HG02943 (cell line): Measurements from ENCODE around the gene NLGN1.

Source experiments
- ATAC-seq: cut with Tn5 transposase; IDR thresholded peaks from one replicate; pipeline ENCODE4 v1.9.1; 2021; ENCODE audit warnings: mild to moderate bottlenecking, low read depth, moderate library complexity; ENCODE audit not compliant: unreplicated experiment

The NLGN1 gene

GRCh38 chr3:173891272-173892100 lies 493.9 kb downstream of the NLGN1 start:
- no peak for ATAC-seq

DNA sequence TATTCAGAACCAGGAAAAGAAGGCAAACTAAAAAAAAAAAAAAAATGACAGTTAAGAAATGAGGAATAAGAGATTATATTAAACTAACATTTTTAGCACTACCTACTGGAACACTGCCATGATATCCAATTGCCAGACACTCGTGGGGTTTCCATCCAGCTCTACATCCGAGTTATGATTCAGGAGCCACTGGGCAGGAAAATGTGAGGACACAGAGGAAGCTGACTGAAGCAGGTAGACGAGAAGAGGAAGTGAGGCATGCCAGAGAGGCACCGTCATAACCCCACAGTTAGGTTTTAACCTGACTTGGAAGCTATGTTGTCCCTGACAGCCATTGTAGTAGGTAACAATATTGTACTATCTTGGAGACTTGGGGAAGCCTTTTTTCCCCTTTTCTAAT lies 495.0 kb downstream of the NLGN1 start:
- no peak for ATAC-seq

DNA sequence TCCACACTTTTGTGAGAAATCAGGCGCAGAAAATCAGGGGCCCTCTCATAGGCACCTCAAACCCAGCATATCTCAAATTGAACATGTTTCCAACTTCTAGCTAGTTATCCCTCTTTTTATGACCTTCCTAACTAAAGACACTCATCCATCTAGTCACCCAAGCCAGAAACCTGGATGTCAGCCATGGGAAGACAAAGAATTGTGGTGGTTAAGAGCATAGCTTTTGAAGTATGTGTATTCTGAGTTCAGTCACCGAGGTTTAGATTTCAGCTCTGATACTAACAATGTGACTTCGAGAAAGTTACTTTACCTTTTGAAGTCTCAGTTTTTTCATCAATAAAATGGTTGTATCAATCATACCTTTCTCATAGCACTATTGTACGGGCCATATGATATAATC lies 495.5 kb downstream of the NLGN1 start:
- ATAC-seq: no peak

DNA sequence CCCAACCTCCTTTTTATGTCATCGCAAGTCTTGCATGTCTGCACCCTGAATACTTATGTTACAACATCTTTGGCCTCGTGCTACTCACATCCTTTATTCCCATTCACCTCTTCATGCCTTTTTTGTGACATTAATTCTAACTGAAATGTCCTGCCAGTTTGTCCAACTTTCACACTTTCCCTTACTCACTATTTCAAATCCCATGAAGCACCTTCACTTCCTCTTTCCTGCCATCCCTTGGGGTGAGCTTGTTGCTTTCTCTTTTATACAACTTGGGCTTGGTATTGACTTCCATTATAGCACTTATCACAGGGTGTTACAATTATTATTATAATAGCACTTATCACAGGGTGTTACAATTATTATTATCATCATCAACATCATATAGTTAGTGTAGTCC lies 496.3 kb downstream of the NLGN1 start:
- ATAC-seq: no peak

DNA sequence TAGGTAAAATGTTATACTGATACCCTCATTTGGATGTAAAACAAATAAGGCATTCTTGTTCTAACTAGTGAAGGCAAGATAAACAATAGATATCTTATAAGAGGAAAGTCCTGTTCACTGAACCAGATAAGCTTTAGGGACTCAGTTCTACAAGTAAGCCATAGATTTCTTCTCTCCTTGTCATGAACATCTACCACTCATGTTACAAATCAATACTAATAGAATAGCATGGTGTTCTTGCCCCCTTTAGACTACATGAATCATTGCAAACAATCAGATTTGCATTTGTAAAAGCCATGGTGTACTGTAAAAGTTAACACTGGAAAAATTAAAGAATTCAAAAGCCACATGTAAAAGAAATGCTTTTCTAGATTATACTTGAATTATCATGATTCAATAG lies 500.1 kb downstream of the NLGN1 start:
- no peak for ATAC-seq

- no peak for ATAC-seq
These were observed 504.1 kb downstream of the NLGN1 start for GRCh38 chr3:173901649-173902048.

- ATAC-seq: no peak
These were observed 504.9 kb downstream of the NLGN1 start for GRCh38 chr3:173902401-173902800.

DNA sequence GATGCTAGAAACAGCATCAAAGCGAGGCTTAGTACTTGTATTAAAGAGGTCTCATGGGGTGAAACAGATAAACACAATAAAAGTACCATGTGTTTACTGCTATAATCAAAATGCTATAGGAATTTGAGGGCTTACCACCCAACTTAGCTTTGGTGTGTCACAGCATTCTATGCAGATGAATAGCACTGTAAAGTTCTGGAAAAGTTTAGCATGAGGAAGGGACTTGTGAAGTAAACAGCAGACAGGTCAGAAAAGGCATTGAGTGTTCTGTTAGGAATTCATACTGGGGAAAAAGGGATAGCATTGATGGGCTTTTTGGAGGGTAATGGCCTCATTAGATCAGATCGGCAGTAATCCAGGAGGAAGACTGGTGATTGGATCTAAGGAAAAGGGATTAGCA lies 505.3 kb downstream of the NLGN1 start:
- no peak for ATAC-seq

DNA sequence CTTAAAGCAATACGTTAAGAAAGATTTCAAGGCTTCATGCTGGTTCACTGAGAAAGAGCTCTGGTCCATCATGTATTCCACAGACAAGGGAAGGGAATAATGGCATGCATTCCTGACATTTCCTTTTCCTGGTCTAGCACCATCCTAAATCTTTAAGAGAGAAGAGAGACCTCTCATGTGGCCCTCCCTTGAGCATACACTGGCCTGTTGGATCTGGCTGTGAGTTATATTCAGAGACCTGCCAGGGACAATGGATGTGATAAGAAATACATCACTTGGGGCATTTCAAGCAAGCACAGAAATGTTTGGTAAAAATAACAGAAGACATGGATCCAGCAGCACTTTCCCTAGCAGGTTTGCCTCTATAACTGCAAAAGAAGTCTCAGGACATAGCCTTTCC lies 507.8 kb downstream of the NLGN1 start:
- no peak for ATAC-seq

DNA sequence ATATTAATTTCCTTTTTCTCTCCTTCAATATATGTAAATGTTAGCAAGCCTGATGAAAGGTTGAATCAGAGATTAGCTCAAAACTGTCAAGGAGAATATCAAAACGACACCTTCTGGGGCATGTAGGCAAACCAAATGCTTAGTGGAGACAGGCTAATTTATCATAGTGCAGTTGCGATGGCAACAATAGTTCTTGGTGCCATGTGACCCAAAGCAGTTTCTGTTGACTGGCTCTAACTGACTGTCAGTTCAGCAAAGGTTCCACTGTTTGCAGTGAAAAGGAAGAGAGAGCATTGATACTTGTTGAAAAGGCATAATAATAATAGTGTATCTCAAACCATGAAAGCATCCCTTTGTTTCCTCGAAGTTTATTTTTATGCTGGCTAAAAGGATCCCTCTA lies 513.9 kb downstream of the NLGN1 start:
- no peak for ATAC-seq

DNA sequence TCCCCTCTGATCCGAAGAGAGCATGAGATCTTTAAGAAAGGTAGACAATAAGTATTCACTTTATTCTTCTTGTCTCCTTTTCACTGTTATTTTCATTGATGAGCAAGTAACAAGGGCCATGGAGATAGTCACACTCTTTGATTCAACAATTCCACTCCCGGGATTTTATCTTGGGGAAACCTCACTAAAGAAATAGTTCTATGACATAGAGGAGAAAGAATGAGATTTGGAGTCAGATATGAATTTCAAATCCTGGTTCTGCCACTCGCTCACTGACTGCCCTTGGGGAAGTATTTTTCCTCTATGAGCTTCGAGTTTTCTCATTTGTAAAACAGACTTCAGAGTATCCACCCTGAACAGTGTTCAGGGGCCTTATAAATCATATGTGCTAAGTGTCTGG lies 514.6 kb downstream of the NLGN1 start:
- no peak for ATAC-seq

DNA sequence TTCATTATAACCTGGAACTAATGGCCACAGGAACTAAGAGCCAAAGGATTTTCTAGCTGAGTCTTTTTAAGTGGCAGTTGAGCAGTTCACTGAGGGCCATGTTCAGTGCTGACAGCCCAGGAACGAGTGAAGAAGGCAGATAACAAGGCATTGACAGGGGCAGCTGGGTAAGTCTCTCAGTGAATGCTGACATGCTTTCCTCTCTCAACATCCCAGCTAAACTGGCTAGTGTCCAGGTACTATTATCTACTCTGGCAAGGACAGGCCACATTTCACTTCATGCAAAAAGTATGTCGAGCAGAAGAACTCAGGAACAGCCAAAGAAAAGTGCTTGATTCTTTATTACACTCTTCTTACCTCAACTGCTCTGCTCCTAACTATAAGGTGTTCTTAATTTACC lies 515.9 kb downstream of the NLGN1 start:
- ATAC-seq: no peak

DNA sequence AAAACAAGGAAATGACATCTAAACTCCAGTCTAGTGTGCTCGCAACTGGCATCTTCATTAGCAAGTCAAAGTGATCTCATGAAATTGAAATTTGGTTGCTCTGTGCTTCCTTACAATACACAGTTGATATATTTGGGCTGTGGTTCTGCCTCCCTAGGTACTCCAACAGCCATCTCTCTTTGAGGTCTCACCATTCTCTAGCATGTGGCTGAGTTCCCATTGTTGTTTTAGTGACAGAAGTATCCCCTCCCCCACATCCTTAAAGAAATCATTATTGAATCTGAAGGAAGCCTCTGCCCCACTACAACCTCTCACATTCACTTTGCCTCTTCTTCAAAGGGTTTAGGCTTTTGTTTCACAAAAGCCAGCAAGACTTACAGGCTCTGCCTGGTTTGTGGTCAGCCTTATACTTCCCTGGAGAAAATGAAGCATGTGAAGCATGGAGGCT lies 516.5 kb downstream of the NLGN1 start:
- ATAC-seq: no peak

DNA sequence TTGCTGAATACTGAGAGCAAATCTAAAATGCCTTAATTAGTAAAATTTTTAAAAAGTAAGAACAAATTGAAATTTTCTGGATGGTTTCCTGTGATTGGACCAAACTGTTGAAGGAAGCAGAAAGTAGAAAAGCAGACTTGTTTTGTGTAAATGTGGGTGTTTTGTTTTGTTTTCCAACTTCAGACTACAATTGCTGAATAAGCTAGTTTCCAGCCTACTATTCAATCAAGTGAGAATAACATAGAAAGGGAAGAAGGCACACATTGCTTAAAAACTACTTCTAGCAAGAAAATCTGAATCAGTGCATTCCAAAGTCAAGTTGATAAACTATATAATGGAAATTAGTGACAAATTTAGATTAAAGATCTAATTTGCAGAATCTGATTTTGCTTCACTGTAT lies 519.3 kb downstream of the NLGN1 start:
- ATAC-seq: no peak

GRCh38 chr3:173920386-173920785 lies 522.8 kb downstream of the NLGN1 start:
- ATAC-seq: no peak

- no peak for ATAC-seq
These were observed 524.2 kb downstream of the NLGN1 start for GRCh38 chr3:173921732-173922131.

DNA sequence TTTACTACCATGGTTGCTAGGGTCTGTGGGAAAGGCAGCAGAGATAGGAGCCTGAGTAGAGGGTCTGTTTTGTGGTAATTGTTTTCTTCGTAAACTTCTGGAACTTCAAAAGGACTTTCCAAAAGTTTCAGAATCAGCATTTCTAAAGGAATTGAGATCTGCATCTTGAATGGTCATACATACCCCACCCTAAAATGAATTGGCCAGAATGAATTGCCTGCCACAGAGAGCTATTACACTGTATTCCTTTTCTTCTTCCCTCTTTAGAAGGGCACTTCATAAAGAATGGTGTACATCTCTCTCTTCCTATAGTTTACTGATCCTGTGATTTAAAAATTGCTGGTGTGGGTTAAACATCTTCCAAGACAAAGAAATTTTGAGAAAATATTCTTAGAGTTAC lies 525.7 kb downstream of the NLGN1 start:
- no peak for ATAC-seq

- no peak for ATAC-seq
These were observed 532.7 kb downstream of the NLGN1 start for GRCh38 chr3:173930251-173930650.

DNA sequence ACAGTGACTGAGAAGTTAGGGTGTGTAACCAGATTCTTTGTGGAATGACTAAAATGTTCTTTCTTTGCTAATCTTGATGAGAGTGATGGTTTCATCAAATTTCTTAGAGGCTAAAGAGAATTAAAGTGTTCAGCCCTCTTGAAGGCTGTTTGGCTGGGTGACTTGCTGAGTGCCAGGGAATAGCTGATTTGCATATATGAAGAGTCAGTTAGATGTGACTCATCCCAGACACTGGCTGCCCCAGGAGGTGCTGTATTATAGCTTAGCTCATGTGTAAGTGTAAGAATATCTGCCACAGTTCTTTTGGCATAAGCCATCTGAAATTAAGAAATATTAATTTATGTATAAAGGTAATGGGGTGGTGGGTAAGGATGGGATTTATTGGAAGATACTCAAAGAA lies 535.1 kb downstream of the NLGN1 start:
- no peak for ATAC-seq

DNA sequence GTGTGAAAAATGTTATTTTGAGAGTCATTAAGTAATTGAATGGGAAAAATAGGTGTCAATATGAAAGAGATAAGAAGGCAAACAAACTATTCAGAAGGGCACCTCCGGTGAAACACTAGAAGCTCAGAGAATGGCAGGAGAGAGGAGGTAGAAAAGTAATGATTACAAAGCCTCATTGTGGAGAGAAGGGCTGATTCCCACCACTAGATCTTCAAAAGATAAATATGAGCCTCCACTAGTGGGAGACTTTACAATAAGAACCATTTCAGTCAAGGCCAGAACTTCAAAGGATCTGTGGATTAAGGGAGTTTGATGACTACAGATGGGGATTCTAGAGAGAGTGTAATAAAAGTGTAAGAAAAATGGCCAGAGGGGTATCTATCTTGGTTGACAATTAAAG lies 535.6 kb downstream of the NLGN1 start:
- no peak for ATAC-seq

- no peak for ATAC-seq
These were observed 538.8 kb downstream of the NLGN1 start for GRCh38 chr3:173936316-173936715.

- no peak for ATAC-seq
These were observed 540.6 kb downstream of the NLGN1 start for GRCh38 chr3:173938159-173938558.

DNA sequence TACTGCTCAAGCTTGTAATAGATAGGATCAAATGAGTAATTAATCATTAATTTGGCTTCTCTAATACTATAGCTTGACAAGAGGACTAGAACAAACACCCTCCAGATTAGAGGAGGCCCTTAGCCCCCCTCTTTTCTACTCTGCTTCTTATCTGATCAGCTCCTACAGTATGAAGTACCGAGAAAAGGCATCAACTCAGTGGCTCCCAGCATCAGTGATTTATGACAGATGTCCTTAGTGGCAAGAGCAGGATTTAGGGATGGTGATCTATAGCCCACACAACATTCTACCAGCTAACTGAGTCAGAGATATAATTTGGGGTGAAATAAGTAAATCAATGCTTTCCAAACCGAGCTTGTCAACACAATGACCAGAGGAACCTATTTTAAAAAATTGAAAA lies 541.1 kb downstream of the NLGN1 start:
- ATAC-seq: no peak
